Left hindlimb (tissue), 1 donor: Measurements from ENCODE around the gene GYPB.
A peak's percentile ranks its signal among the peaks of the same experiment; 100 is the strongest.
"Not testable (repeated sequence)": the region's sequence is repeated elsewhere in the genome, so short reads cannot be mapped to it uniquely, and the experiment has no call there.

Source experiments
- DNase-seq: peaks from one replicate; pipeline ENCODE4 v3.0.0-alpha.2; 2018

The GYPB gene

DNA sequence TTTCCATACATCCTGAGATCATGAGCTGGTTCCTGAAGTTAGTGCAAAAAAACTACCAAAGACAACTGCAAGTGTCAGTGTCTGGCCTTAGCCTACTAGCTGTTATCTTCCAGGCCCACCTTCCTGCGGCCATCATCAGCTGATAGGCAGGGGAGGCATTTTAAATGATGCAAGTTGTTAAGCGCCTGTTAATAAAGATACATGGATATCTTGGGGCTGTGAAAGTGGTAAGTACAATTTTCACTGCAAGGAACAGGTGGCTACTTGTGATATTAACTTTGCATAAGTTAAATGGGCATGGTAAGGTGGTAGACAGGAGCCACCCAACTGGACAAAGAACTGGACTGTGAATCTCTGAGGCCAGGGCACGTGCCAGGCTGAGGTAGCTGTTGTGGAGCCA, at the start of gene GYPB:
Gene GYPB, minus strand, starts transcription at position 104 of the 400 bp plus-strand sequence. Its CDS starts 93 bp downstream, at position 11.
- not testable (repeated sequence) for DNase-seq

DNA sequence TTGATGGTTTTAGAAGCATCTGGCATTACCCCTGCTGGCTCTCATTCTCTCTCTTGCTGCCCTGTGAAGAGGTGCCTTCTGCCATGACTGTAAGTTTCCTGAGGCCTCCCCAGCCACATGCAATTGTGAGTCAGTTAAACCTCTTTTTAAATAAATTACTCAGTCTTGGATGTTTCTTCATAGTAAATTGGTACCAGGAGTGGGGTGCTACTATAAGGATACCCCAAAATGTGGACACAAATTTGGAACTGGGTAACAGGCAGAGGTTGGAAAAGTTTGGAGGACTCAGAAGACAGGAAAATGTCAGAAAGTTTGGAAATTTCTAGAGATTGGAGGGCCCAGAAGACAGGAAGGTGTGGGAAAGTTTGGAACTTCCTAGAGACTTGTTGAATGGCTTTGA, 42.4 kb upstream of the GYPB start:
- DNase-seq, result not testable (repeated sequence)

GRCh38 chr4:144060234-144060859, 41.2 kb upstream of the GYPB start:
- DNase-seq, result not testable (repeated sequence)

DNA sequence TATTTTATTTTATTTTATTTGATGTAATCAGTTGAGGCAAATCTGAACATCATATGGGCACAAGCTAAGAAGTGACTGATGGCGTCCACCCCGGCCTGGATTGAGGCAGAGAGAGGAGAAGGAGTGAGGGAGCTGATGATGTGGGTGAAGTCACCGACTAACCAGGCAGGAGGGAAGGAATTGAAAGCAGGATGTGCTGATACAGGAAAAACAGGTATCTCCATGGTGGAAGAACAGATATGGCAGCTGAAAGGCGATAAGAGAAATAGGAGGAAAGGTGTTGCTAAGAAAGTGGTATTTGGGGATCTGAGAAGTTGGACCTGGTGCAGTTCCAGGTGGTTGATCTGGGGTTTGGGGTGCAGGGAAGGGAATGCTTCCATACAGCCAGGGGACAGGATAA, 37.6 kb upstream of the GYPB start:
- DNase-seq, result no peak

DNA sequence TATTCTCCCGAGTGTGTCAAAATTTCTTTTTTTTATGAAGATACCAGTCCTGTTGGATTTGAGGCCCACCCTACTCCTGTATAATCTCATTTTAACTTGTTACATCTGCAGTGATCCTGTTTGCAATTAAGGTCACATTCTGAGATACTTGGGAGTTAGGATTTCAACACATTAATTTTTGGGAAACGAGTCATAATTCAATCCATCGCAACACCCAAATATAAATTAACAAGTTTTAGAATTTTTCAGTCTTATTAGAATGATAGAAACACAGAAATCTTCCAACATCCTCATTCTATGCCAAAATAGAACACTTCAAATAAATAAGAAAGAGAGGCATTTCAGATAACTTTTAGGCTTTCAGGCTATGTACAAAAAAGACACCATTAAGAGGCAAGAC, 36.2 kb upstream of the GYPB start:
- DNase-seq, result not testable (repeated sequence)

GRCh38 chr4:144051494-144051893, 32.3 kb upstream of the GYPB start:
- DNase-seq, result not testable (repeated sequence)

DNA sequence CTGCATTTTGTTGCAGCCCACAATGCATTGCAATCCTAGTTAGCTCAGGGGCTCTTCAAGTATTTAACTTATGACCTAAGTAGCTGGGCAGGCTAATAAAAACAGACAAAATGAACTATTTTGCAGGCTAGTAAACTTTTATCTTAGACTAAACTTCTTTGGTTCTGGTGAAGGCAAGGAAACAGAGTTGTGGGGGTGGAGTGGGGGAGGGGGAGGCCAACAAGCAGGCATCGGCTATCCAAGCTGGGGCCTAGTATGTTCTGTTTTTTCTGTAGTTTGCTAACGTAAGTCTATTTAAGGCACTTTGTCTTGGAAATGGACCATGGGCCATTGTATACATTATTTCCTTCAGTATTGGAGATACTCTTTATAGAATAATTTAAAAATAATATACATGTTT, 31.5 kb upstream of the GYPB start:
- DNase-seq, result not testable (repeated sequence)

DNA sequence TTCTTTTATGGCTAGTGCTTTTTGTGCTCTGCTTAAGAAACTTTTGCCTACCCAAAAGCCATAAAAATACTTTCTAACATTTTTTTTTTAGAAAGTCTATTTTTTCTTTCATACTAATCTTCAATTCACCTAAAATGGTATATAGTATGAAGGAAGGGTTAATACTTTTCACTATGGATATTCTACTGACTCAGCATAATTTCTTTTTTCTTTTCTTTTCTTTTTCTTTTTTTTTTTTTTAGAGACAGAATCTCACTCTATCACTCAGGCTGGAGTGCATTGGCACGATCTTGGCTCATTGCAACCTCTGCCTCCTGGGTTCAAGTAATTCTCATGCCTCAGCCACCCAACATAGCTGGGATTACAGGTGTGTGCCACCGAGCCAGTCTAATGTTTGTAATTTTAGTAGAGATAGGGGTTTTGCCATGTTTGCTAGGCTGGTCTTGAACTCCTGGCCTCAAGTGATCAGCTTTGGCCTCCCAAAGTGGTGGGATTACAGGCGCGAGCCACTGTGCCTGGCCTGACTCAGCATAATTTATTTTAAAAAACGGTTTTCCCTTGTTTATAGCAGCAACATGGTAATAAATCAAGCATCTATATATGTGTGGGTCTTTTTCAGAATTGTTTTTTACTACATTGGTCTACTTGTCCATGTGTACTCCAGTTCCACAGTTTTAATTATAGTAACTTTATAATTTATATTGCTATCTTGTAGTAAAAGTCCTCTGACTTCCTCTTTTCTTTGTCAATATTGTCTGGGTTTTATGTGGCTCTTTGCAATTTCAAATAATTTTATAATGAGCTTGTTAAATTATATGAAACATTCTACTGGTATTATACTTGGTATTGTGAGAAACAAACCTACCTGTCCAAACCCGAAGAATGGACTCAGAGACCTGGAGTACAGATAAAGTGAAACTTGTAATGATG, 30.6 kb upstream of the GYPB start:
- not testable (repeated sequence) for DNase-seq

GRCh38 chr4:144044936-144045335, 25.8 kb upstream of the GYPB start:
- DNase-seq, result not testable (repeated sequence)

DNA sequence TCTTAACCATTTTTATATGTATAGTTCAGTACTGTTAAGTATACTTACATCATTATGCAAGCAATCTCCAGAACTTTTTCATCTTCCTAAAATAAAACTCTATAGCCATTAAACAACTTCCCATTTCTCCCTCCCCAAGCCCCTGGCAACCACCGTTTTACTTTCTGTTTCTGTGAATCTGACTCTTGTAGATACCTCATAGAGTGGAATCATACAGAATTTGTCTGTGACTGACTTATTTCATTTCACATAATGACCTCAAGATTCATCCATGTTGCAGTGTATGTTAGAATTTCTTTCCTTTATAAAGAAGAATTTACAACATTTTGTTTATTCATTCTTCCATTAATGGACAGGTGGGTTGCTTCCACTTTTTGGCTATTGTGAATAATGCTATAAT, 13.4 kb upstream of the GYPB start:
- DNase-seq, result not testable (repeated sequence)

GRCh38 chr4:144031875-144032274, 12.7 kb upstream of the GYPB start:
- DNase-seq, result not testable (repeated sequence)

- DNase-seq, result not testable (repeated sequence)
Observed at GRCh38 chr4:144031369-144031768, 12.2 kb upstream of the GYPB start.

DNA sequence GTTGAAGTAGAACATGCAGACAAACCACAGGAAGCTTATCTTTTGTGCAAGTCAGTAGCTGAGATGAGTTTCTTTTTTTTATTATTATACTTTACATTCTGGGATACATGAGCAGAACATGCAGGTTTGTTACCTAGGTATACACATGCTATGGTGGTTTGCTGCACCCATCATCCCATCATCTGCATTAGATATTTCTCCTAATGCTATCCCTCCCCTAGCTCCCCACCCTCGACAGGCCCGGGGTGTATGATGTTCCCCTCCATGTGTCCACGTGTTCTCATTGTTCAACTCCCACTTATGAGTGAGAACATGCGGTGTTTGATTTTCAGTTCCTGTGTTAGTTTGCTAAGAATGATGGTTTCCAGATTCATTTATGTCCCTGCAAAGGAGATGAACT, 11.5 kb upstream of the GYPB start:
- DNase-seq, result peak; percentile 23

DNA sequence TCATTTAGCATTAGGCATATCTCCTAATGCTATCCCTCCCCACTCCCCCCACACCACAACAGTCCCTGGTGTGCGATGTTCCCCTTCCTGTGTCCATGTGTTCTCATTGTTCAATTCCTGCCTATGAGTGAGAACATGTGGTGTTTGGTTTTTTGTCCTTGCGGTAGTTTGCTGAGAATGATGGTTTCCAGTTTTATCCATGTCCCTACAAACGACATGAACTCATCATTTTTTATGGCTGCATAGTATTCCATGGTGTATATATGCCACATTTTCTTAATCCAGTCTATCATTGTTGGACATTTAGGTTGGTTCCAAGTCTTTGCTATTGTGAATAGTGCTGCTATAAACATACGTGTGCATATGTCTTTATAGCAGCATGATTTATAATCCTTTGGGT, 7.5 kb upstream of the GYPB start:
- DNase-seq, result not testable (repeated sequence)

- DNase-seq, result not testable (repeated sequence)
Observed at GRCh38 chr4:144024399-144025053, 5.3 kb upstream of the GYPB start.

DNA sequence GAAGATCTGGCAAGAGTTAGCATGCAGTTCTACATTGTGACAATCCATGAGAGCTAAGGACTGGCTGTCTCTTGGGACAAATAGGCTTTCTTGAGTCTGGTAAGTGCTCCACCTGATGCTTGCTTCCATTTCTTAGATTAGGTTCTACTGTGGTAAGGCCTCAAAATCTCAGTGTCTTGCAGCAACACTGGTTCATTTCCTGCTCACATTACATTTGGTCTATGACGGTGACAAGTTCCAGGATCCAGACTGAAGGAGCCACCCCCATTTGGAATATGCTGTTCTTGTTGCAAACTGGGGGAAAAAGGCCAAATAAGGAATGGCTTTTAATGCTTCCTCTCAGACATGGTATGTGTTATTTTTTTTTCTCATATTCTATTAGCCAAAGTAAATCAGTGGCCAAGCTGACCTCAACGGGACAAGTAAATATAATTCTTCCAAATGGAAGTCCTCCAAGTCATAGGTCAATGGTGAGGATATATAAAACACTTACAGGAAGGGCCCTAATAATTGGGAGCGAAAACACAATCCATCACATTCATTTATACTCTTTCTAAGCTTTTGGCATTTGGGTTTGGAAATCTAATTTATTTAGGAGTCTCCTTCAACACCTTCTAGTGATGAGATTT, 3.7 kb upstream of the GYPB start:
- DNase-seq, result not testable (repeated sequence)

GRCh38 chr4:144021336-144021990, 2.3 kb upstream of the GYPB start:
- DNase-seq, result not testable (repeated sequence)

GRCh38 chr4:144018223-144019000, 768 bp downstream of the GYPB start:
- DNase-seq, result not testable (repeated sequence)

GRCh38 chr4:144017271-144017670, 1.9 kb downstream of the GYPB start:
- not testable (repeated sequence) for DNase-seq

DNA sequence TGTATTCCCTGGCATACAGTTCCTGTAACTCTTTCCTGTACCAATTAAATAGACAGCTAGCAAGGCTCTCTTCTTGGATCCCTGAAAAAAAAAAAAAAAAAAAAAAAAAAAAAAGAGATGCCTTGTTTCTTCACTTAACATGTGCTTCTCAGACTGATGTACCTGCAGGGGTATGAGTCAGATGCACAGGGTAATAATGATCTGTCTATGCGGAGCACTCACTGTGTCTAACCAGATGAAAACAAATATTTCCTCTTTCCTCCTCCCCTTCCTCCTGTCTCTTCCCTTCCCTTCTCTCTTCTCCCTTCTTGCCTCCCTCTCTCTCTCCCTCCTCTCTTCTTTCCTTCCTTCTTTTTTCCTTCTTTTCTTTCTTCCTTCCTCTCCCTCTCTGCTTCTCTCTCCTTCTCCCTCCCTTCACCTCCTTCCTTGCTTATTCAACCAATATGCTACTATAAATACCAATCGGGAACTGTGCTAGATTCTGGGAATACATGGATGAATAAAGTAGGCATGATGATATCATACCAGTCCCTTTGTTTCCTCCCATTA, 3.0 kb downstream of the GYPB start:
- DNase-seq, result not testable (repeated sequence)

GRCh38 chr4:144014808-144015207, 4.4 kb downstream of the GYPB start:
- no peak for DNase-seq
